Measurements from ENCODE around the gene ZNF329. TPM values are rescaled to one million over a fixed set of nuclear protein-coding genes. Genes with fewer than 3 reads are reported as not detected.

The ZNF329 gene
- total RNA-seq (17.0 and 18.4 TPM in 2 replicates), polyA plus RNA-seq (1.8 and 2.8 TPM in 2 replicates)

DNA sequence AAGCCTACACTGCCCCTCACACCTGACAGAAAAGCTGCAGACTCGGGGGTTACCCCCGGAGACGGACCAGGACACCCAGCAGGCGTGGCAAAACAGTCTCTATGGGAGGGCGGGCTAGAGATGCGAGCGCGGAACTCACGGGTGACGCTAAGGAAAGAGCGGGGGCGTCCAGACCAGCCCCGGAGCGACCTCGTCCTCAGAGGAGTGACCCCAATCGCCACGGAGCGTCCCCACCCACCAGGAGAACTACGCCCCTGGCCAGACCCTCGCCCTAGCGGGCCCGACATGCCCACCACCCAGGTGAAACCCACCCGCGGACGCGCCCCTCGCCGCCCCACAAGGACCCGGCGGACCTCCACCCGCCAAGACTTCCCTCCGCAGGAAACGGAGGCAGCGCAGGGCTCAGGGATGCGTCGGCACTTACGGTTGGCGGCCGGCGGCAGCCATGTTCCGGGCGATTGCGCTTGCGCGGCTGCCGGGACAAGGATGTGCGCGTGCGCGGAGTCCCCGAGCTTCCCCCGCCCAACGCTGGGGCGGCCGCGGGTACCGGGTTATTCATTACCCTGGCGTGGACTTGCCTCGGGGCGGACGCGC is at the start of gene ZNF329:
Gene ZNF329 (minus strand): TSS at position 462 of the 594 bp plus-strand sequence. CDS start 21,286 bp downstream, outside the sequence.
- H3K9me2 ChIP-seq (replicated peaks; ENCODE audit: insufficient read depth): no peaks in the 10 kb centered on the region
- DNase-seq (ENCODE audit: low spot score): peak; percentile 93
- H3K4me3 ChIP-seq: peak within 1 kb of the TSS; percentile 74
- peaks cover 36% of the 10 kb centered on the region for H3K9me3 ChIP-seq (ENCODE audit: low read depth)
- H3K4me1 ChIP-seq (ENCODE audit: insufficient read depth): peaks cover 18% of the 10 kb centered on the region
- H3K27me3 ChIP-seq: no peaks in the 10 kb centered on the region
- H3K79me2 ChIP-seq: peaks cover 62% of the 10 kb centered on the region
- H3K4me2 ChIP-seq: peak within 1 kb of the TSS; percentile 94
- peak within 1 kb of the TSS; percentile 88 for H3K27ac ChIP-seq
- WGBS (ENCODE audit: low lambda C conversion rate, missing lambda C conversion rate): under 1% methylated on average over 57 of the region's 62 CpGs
- H4K20me1 ChIP-seq (ENCODE audit: insufficient read depth, poor library complexity, severe bottlenecking): no peaks in the 10 kb centered on the region
- H2AFZ ChIP-seq: peak within 1 kb of the TSS; percentile 63
- peaks cover 4% of the 10 kb centered on the region for H3K36me3 ChIP-seq (replicated peaks; ENCODE audit: insufficient read depth, low read depth)
- TF ChIP-seq EZH2 (IDR thresholded peaks at IDR 0.05; ENCODE audit: borderline replicate concordance) (no peak), EZH2phosphoT487 (IDR thresholded peaks at IDR 0.05; ENCODE audit: low read depth, severe bottlenecking, unreplicated experiment) (no peak)
- TF ChIP-seq, protein P1, sequence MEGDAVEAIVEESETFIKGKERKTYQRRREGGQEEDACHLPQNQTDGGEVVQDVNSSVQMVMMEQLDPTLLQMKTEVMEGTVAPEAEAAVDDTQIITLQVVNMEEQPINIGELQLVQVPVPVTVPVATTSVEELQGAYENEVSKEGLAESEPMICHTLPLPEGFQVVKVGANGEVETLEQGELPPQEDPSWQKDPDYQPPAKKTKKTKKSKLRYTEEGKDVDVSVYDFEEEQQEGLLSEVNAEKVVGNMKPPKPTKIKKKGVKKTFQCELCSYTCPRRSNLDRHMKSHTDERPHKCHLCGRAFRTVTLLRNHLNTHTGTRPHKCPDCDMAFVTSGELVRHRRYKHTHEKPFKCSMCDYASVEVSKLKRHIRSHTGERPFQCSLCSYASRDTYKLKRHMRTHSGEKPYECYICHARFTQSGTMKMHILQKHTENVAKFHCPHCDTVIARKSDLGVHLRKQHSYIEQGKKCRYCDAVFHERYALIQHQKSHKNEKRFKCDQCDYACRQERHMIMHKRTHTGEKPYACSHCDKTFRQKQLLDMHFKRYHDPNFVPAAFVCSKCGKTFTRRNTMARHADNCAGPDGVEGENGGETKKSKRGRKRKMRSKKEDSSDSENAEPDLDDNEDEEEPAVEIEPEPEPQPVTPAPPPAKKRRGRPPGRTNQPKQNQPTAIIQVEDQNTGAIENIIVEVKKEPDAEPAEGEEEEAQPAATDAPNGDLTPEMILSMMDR (IDR thresholded peaks at IDR 0.05; ENCODE audit: poor library complexity): no peak

- 75% methylated on average over 6 of the region's 6 CpGs for WGBS (ENCODE audit: low lambda C conversion rate, missing lambda C conversion rate)
- no peak overlapping the region for H3K4me2 ChIP-seq
- H3K36me3 ChIP-seq (replicated peaks; ENCODE audit: insufficient read depth, low read depth): peaks cover 27% of the 10 kb centered on the region
- peaks cover 92% of the 10 kb centered on the region for H3K9me3 ChIP-seq (ENCODE audit: low read depth)
- no peak overlapping the region for H3K4me3 ChIP-seq
- no peak overlapping the region for H3K27ac ChIP-seq
- no peaks in the 10 kb centered on the region for H3K79me2 ChIP-seq
- no peak overlapping the region for H2AFZ ChIP-seq
- H3K4me1 ChIP-seq (ENCODE audit: insufficient read depth): no peaks in the 10 kb centered on the region
- no peak for DNase-seq (ENCODE audit: low spot score)
- no peak for TF ChIP-seq EZH2 (IDR thresholded peaks at IDR 0.05; ENCODE audit: borderline replicate concordance)
- no peak for TF ChIP-seq EZH2phosphoT487 (IDR thresholded peaks at IDR 0.05; ENCODE audit: low read depth, severe bottlenecking, unreplicated experiment)
- TF ChIP-seq, protein P1 (IDR thresholded peaks at IDR 0.05; ENCODE audit: poor library complexity): no peak
- H4K20me1 ChIP-seq (ENCODE audit: insufficient read depth, poor library complexity, severe bottlenecking): no peaks in the 10 kb centered on the region
- H3K27me3 ChIP-seq: no peaks in the 10 kb centered on the region
- no peaks in the 10 kb centered on the region for H3K9me2 ChIP-seq (replicated peaks; ENCODE audit: insufficient read depth)
Measured at GRCh38 chr19:58196901-58197616, 46.5 kb upstream of the ZNF329 start.

DNA sequence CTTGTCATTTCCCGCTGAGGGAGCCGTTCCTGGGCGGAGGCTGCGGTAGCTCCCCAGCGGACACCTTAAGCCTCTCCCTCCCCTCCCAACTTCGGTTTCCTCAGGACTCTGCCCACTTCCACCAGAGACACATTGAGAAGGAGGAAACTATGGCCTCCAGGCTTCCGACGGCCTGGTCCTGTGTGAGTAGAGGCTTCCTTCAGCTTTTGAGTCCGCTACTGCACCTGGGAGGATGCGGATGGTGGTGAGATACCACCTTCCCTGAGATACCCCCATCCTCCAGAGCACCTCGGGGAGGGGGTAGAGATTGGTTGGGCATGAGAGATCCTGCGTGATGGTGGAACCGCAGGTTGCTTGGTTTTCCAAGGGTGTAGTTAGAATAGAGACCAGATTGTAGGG is 33.2 kb upstream of the ZNF329 start:
- no peak for TF ChIP-seq EZH2 (IDR thresholded peaks at IDR 0.05; ENCODE audit: borderline replicate concordance)
- no peak for TF ChIP-seq EZH2phosphoT487 (IDR thresholded peaks at IDR 0.05; ENCODE audit: low read depth, severe bottlenecking, unreplicated experiment)
- TF ChIP-seq, protein P1 (IDR thresholded peaks at IDR 0.05; ENCODE audit: poor library complexity): no peak
- Histone ChIP-seq H3K36me3 (replicated peaks; ENCODE audit: insufficient read depth, low read depth) (peaks cover 19% of the 10 kb centered on the region), H3K27me3 (no peaks in the 10 kb centered on the region), H3K27ac (peak overlapping the region; percentile 100), H3K4me1 (ENCODE audit: insufficient read depth) (no peaks in the 10 kb centered on the region), H3K79me2 (peaks cover 30% of the 10 kb centered on the region), H3K9me2 (replicated peaks; ENCODE audit: insufficient read depth) (no peaks in the 10 kb centered on the region), H2AFZ (peak overlapping the region; percentile 95), H3K9me3 (ENCODE audit: low read depth) (peaks cover 68% of the 10 kb centered on the region), H3K4me3 (peak overlapping the region; percentile 89), H3K4me2 (peak overlapping the region; percentile 81), H4K20me1 (ENCODE audit: insufficient read depth, poor library complexity, severe bottlenecking) (no peaks in the 10 kb centered on the region)
- WGBS (ENCODE audit: low lambda C conversion rate, missing lambda C conversion rate): 31% methylated on average over 12 of the region's 13 CpGs
- no peak for DNase-seq (ENCODE audit: low spot score)
